Activated naive CD8-positive, alpha-beta T cell treated with anti-CD3 and anti-CD28 coated beads, Interleukin-2, amount 50 U/mL, for 24 hours (primary cell): ENCODE results near the gene ARID1B.

Experiments
- ATAC-seq: fragments of 150-1000 bp; cut with Tn5 transposase; one replicate; pipeline ENCODE4 v1.10.0; 2021
- DNase-seq: peaks from one replicate; pipeline ENCODE4 v3.0.0; 2021
- H3K27ac Mint-ChIP-seq: one replicate; pipeline ENCODE4 v1.8.0; 2021; ENCODE audit warnings: mild to moderate bottlenecking, mixed read lengths
- H3K27me3 Mint-ChIP-seq: one replicate; pipeline ENCODE4 v1.8.0; 2021; ENCODE audit warnings: mixed read lengths
- H3K36me3 Mint-ChIP-seq: one replicate; pipeline ENCODE4 v1.8.0; 2021; ENCODE audit warnings: low read depth, mixed read lengths
- H3K4me1 Mint-ChIP-seq: one replicate; pipeline ENCODE4 v1.8.0; 2021; ENCODE audit warnings: mixed read lengths
- H3K4me3 Mint-ChIP-seq: one replicate; pipeline ENCODE4 v1.8.0; 2021; ENCODE audit warnings: mild to moderate bottlenecking, moderate library complexity, mixed read lengths
- H3K9me3 Mint-ChIP-seq: one replicate; pipeline ENCODE4 v1.8.0; 2021; ENCODE audit warnings: mixed read lengths

ARID1B gene

DNA sequence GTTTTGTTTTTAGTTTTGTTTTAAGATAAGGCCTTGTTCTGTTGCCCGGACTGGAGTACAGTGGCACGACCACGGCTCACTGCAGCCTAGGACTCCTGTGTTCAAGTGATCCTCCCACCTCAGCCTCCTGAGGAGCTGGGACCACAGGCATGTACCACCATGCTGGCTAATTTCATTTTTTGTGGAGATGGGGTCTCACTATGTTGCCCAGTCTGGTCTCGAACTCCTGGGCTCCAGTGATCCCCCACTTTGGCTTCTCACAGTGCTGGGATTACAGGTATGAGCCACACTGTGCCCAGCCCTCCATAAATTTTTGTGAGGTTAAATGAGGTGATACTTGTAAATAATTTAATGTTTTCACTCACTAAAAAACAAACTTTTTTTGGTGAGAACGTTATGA lies 76.6 kb downstream of the ARID1B start:
- H3K27me3 Mint-ChIP-seq: no peaks in the 10 kb centered on the region
- H3K9me3 Mint-ChIP-seq: no peaks in the 10 kb centered on the region
- DNase-seq (no peak), ATAC-seq (no peak)
- peak overlapping the region; percentile 22 for H3K27ac Mint-ChIP-seq
- H3K4me1 Mint-ChIP-seq: peaks cover 88% of the 10 kb centered on the region
- peaks cover 3% of the 10 kb centered on the region for H3K36me3 Mint-ChIP-seq
- no peak overlapping the region for H3K4me3 Mint-ChIP-seq

DNA sequence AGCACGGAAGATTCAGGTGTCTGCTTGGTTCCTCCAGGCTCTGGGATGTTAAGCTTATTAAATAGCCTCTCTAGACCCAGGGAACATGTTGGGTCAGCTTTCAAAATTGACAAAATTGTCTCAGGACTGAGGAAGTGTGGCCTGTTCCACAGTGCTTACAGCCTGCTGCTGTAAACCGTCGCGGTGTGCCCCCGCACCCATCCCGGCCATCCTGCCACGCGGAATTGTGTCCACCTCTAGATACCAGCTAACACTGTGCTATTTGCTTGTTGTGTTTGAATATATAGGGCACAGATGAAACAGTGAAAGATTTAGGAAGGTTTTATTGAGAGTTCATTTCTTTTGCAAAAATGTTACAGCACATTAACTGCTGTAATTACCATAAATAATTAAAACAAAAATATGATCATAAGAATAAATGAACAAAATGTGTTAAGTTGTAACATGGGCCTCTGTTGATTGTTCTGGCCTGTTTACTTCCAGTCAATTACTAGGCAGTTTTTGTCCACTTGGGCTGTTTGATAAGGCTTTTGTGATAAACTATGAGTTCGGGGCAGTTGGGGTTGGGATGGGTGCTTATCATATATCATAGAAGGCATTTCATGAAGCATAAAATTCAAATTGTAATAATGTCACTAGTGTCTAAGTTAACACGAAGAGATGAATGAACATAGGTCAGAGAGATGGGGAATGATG lies 77.4 kb downstream of the ARID1B start:
- Mint-ChIP-seq H3K27ac (peak overlapping the region; percentile 2), H3K4me1 (peaks cover 88% of the 10 kb centered on the region), H3K27me3 (no peaks in the 10 kb centered on the region), H3K36me3 (peaks cover 3% of the 10 kb centered on the region), H3K9me3 (no peaks in the 10 kb centered on the region), H3K4me3 (no peak overlapping the region)
- DNase-seq: no peak
- no peak for ATAC-seq

DNA sequence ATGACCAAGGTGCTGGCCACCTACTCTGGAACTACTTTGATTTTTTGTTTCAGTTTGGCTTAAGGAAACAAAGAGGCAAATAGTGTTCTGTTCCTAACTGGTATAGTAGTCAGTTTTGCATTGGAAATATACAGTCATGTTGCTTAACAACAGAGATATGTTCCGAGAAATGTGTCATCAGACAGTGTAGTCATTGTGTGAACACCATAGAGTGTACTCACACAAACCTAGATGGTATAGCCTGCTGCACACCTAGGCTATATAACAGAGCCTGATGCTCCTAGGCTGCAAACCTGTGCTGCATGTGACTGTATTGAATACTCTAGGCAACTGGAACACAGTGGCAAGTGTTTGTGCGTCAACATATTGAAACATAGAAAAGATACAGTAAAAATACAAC lies 80.4 kb downstream of the ARID1B start:
- Mint-ChIP-seq H3K27ac (peak overlapping the region; percentile 88), H3K36me3 (peaks cover 3% of the 10 kb centered on the region), H3K4me1 (peaks cover 82% of the 10 kb centered on the region), H3K9me3 (no peaks in the 10 kb centered on the region), H3K4me3 (no peak overlapping the region), H3K27me3 (no peaks in the 10 kb centered on the region)
- DNase-seq: no peak
- ATAC-seq: peak; percentile 98

DNA sequence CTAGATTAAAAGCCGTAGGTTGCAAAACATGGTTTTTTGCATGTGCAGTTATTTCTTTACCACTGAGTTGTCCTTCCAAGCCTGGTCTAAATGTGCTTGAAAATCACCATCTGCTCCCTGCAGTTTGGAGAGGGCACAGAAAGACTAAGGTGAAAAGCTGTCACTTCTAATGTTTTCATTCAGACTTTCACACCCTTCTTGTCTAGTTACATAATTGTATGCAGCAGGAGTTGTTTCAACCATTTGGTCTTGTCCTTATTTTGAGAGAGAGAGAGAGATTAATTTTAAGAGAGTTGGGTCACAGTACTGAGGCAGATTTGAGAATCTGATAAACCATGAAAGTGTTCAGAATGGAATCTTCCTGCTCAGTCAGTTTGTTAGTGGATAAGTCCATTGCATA lies 82.5 kb downstream of the ARID1B start:
- ATAC-seq (no peak), DNase-seq (no peak)
- H3K27me3 Mint-ChIP-seq: no peaks in the 10 kb centered on the region
- peaks cover 5% of the 10 kb centered on the region for H3K36me3 Mint-ChIP-seq
- H3K4me1 Mint-ChIP-seq: peaks cover 79% of the 10 kb centered on the region
- H3K27ac Mint-ChIP-seq: no peak overlapping the region
- no peak overlapping the region for H3K4me3 Mint-ChIP-seq
- H3K9me3 Mint-ChIP-seq: no peaks in the 10 kb centered on the region

DNA sequence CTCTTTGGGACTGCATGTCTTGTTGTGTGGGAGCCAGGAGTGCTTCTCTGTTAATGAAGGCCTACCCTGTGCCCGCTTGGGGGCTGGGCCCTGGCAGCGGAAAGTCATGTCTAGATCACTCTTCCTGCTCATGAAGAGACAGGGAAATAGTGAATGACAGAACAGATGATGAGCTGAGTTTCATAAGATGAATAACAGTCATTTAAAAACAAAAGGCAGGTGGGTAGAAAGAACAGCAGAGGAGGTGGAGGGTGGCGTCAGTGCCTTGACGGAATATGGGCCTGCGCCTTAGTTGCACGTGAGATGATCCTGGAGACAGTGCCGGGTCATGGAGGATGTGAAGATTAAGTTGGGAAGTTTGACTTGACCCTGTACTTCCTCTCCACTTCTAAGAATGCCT lies 85.5 kb downstream of the ARID1B start:
- Mint-ChIP-seq H3K9me3 (peaks cover 4% of the 10 kb centered on the region), H3K27me3 (no peaks in the 10 kb centered on the region), H3K27ac (peak overlapping the region; percentile 59), H3K36me3 (peaks cover 10% of the 10 kb centered on the region), H3K4me3 (no peak overlapping the region), H3K4me1 (peaks cover 80% of the 10 kb centered on the region)
- DNase-seq (no peak), ATAC-seq (peak; percentile 59)

DNA sequence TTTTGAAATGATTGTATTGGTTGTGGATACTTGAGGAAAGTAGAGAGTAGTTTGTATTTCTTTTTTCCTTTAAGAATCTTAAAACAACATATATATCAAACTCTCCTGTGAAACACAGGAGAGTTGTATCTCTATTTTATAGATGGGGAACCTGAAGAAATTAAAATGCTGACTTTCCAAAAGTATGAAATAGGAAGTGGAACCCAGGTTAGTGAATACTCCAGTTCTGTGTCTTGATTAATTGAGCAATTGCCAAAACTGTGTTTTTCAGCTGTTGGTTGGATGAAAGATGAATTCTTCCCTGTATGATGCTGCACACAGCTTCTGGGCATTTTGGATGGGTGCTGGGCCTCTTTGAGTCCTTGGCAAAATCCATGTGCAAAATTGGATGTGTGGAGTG lies 86.3 kb downstream of the ARID1B start:
- H3K4me1 Mint-ChIP-seq: peaks cover 79% of the 10 kb centered on the region

DNA sequence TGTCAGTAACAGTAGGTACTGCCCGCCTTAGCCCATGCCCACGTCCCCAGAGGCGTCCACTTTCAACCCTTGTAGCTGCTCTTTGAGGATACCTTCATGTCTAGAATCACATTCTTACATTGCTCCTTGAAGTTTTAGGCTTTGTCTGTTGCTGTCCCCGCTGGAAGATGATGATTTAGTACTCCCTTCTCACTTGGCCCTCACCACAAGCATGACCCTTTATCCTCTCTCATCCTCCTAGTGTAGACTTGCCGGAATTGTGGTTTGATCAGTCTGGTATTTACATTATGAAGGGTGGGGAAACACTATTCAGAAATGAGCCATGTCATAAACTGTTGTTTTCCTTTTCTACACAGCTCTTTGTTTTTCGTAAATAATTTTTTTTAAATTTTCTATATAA lies 87.4 kb downstream of the ARID1B start:
- DNase-seq: no peak
- no peak for ATAC-seq
- peaks cover 74% of the 10 kb centered on the region for H3K4me1 Mint-ChIP-seq
- H3K9me3 Mint-ChIP-seq: peaks cover 4% of the 10 kb centered on the region
- no peak overlapping the region for H3K27ac Mint-ChIP-seq
- H3K36me3 Mint-ChIP-seq: peaks cover 8% of the 10 kb centered on the region
- H3K4me3 Mint-ChIP-seq: no peak overlapping the region
- no peaks in the 10 kb centered on the region for H3K27me3 Mint-ChIP-seq

More for the DNA sequence above, 86.3 kb downstream of the ARID1B start:
- H3K36me3 Mint-ChIP-seq: peaks cover 6% of the 10 kb centered on the region
- H3K27me3 Mint-ChIP-seq: no peaks in the 10 kb centered on the region
- DNase-seq (no peak), ATAC-seq (no peak)
- no peak overlapping the region for H3K4me3 Mint-ChIP-seq
- H3K9me3 Mint-ChIP-seq: peaks cover 4% of the 10 kb centered on the region
- H3K27ac Mint-ChIP-seq: no peak overlapping the region

DNA sequence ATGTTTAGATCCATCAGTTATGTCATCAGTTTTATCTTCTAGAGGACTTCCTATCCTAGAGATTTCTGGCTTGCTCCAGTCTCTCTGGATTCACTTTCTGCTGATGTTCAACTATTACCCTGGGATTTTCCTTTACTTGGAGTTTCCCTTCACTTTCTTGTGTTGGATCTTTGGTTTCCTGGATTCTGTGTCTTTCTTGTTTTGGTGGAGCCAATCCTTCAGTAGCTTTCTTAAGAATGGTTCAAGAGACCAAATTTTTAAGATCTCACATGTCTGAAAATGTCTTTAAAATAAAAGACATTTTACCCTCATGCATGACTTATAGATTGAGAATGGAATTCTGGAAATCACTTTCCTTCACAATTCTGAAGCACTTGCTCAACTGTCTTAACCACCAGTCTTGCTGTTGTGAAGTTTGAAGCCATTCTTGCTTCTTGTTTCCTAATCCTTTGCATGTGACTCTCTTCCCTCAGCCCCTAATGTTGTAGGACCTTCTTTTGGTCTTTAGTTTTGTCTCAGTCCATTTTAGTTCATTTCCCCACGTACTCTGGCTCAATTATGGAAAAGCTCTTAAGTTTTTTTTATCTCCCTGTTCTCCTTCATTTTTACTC lies 87.9 kb downstream of the ARID1B start:
- no peak for DNase-seq
- H3K27ac Mint-ChIP-seq: no peak overlapping the region
- peaks cover 4% of the 10 kb centered on the region for H3K9me3 Mint-ChIP-seq
- H3K27me3 Mint-ChIP-seq: no peaks in the 10 kb centered on the region
- ATAC-seq: no peak
- peaks cover 9% of the 10 kb centered on the region for H3K36me3 Mint-ChIP-seq
- H3K4me1 Mint-ChIP-seq: peaks cover 70% of the 10 kb centered on the region
- no peak overlapping the region for H3K4me3 Mint-ChIP-seq

DNA sequence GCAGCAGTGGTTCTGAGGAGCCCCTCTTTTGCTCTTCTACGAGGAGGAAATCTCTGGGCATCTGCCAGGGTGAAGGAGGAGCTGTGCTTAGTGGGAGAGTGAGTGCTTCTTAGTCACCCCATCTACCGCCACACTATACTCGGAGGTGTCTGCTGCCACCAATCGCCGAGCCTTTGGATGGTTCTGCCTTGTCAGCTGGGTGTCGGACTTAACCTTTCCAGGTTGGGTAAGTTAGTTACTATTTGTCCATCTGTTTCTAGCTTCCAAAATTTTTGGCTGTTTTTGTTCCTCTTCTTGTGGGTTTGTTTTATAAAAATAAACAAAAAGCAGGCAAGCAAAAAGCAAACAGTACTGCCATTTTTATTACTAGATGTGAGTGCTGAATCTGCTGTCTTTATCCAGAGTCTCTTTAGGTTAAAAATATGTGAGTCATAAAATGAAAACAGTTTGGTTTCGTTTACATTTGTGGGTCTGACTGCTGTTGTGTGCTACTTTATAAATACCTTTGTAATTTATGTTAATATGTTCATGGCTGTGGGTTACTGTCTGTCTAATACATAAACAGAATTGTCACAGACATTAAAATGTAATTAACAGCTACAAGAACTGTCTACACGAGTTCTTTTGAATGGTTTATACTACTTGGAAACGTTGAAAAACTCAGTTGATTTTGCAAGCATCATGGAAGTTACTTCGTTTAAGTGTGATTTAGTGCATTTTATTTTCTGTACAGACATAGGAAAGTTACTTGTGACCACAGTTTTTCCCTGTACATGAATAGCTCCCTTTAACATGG lies 89.2 kb downstream of the ARID1B start:
- peak overlapping the region; percentile 46 for H3K27ac Mint-ChIP-seq
- ATAC-seq (peak; percentile 82), DNase-seq (no peak)
- H3K27me3 Mint-ChIP-seq: no peaks in the 10 kb centered on the region
- no peak overlapping the region for H3K4me3 Mint-ChIP-seq
- H3K9me3 Mint-ChIP-seq: peaks cover 4% of the 10 kb centered on the region
- peaks cover 70% of the 10 kb centered on the region for H3K4me1 Mint-ChIP-seq
- peaks cover 9% of the 10 kb centered on the region for H3K36me3 Mint-ChIP-seq

DNA sequence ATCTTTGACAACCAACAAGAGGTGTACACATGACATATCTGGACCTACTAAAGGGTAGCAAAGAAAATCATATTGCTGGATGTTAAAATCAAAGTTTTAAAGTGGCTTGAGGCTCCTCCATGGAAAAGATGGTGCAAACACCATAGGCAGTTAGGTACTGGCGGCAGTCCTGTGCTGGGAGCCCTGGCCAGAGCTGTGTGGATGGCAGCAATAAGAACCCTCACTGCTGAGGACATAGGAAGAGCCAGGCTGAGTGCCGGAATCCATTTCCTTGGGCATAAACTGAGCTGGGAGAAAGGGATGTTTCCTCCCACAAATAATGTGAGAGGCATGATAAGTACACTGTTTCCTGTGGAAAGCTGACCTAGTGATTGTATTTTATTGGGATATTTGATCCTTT lies 89.9 kb downstream of the ARID1B start:
- no peaks in the 10 kb centered on the region for H3K27me3 Mint-ChIP-seq
- DNase-seq (no peak), ATAC-seq (no peak)
- no peak overlapping the region for H3K4me3 Mint-ChIP-seq
- peaks cover 13% of the 10 kb centered on the region for H3K36me3 Mint-ChIP-seq
- H3K27ac Mint-ChIP-seq: no peak overlapping the region
- peaks cover 67% of the 10 kb centered on the region for H3K4me1 Mint-ChIP-seq
- peaks cover 4% of the 10 kb centered on the region for H3K9me3 Mint-ChIP-seq

DNA sequence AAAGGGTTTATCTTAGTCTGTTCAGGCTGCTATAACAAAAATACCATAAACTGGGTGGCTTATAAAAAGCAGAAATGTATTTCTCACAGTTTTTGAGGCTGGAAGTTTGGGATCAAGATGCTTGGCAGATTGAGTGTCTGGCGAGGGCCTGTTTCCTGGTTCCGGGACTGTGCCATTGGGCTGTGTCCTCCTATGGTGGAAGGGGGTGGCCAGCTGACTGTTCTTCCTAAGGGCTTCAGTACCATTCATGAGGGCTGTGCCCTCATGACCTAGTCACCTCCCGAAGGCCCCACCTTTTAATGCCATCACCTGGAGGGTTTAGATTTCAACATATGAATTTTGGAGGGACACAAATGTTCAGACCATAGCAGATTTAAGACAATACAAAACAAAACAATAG lies 91.2 kb downstream of the ARID1B start:
- no peak for DNase-seq
- H3K27me3 Mint-ChIP-seq: no peaks in the 10 kb centered on the region
- H3K27ac Mint-ChIP-seq: no peak overlapping the region
- peaks cover 4% of the 10 kb centered on the region for H3K9me3 Mint-ChIP-seq
- peaks cover 11% of the 10 kb centered on the region for H3K36me3 Mint-ChIP-seq
- no peak overlapping the region for H3K4me3 Mint-ChIP-seq
- no peak for ATAC-seq
- H3K4me1 Mint-ChIP-seq: peaks cover 58% of the 10 kb centered on the region

DNA sequence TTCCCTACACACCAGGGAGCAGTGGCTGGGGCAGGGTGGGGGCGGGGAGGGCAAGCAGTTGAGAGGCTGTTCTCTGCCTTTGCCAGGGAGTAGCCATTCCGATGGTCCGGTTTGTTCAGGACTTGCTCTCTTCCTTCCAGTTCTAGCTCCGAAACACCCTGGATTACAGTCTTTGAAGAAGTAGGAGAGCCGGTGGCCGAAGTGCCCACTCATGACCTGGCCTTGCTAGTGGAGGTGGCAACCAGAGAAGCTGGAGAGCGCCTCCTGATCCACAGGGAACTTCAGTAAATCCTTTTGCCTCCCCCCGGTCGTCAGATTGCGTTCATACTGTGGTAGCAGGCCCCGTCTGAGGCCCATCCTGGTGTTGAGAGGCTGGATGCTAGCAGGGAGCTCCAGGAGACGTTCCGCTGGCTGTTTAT lies 92.8 kb downstream of the ARID1B start:
- ATAC-seq (no peak), DNase-seq (no peak)
- H3K4me1 Mint-ChIP-seq: peaks cover 62% of the 10 kb centered on the region
- no peak overlapping the region for H3K27ac Mint-ChIP-seq
- no peak overlapping the region for H3K4me3 Mint-ChIP-seq
- no peaks in the 10 kb centered on the region for H3K27me3 Mint-ChIP-seq
- peaks cover 14% of the 10 kb centered on the region for H3K36me3 Mint-ChIP-seq
- peaks cover 4% of the 10 kb centered on the region for H3K9me3 Mint-ChIP-seq

DNA sequence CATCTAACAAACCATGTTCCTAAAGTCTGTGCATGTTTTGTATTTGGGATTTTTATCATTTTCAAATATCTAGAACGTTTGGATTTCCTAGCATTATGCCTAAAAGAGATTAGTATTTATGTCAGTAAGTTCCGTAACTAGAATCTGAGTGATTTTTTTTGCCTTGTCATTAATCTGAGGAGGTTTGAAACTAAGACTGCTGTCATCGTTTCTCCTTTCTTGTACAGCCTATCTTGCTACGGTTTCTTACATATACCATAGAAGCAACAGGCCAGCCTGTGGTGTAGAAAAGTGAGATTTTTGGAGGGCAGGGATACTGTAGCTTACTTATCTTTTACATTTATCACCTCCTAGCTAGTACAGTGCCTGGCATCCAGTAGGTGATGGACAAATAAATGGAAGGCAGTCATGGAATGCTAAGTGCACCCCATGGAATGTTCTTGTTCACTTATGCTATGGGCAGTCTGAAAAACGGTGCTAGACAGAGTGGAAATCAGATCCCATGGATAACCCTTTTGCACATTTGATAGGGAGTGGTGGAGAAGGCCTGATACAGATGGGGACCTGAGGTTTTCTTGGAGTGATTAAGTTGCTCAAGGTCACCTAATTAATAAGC lies 93.9 kb downstream of the ARID1B start:
- peaks cover 60% of the 10 kb centered on the region for H3K4me1 Mint-ChIP-seq
- H3K27ac Mint-ChIP-seq: no peak overlapping the region
- H3K36me3 Mint-ChIP-seq: peaks cover 10% of the 10 kb centered on the region
- ATAC-seq (no peak), DNase-seq (no peak)
- H3K9me3 Mint-ChIP-seq: no peaks in the 10 kb centered on the region
- no peaks in the 10 kb centered on the region for H3K27me3 Mint-ChIP-seq
- no peak overlapping the region for H3K4me3 Mint-ChIP-seq

DNA sequence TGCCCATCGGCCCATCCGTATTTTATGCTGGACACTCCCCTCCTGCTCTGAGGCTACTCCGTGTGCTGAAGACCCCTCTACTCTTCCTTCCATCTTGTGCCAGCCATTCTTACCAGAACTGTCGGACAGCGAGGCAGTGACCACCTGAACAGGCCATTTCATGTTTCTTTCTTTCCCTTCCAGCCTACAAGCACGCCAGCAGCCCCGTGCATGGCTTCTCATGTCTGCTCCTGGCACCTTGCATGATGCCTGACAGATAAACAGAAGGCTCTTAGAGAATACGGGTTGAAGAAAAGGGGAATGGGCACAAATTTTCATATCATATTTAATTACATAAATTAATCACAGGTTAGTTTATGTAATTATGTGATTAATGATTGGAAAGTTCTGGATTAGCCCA lies 95.7 kb downstream of the ARID1B start:
- no peak overlapping the region for H3K4me3 Mint-ChIP-seq
- peaks cover 12% of the 10 kb centered on the region for H3K36me3 Mint-ChIP-seq
- H3K4me1 Mint-ChIP-seq: peaks cover 46% of the 10 kb centered on the region
- H3K27ac Mint-ChIP-seq: no peak overlapping the region
- ATAC-seq (no peak), DNase-seq (no peak)
- H3K27me3 Mint-ChIP-seq: no peaks in the 10 kb centered on the region
- no peaks in the 10 kb centered on the region for H3K9me3 Mint-ChIP-seq
